Fibroblast of pulmonary artery (primary cell): ENCODE measurements around the gene SRL.
A peak's percentile ranks its signal among the peaks of the same experiment; 100 is the strongest.

Experiments
- DNase-seq: peaks from one replicate; pipeline ENCODE4 v3.0.0-alpha.2; 2010; ENCODE audit warnings: low read depth
- H3K4me3 ChIP-seq: replicated peaks from 2 replicates; pipeline ENCODE4 v1.5.1; 2011; ENCODE audit warnings: low read depth, mild to moderate bottlenecking, control low read depth, low read length, moderate library complexity
- CTCF ChIP-seq: IDR thresholded peaks from 2 replicates; pipeline ENCODE4 v1.5.1; 2011; ENCODE audit warnings: mild to moderate bottlenecking, control low read depth, low read length, inconsistent platforms; ENCODE audit errors: missing control alignments

The SRL gene

GRCh38 chr16:4192206-4192605 is 49.7 kb downstream of the SRL start:
- H3K4me3 ChIP-seq: no peak overlapping the region
- TF ChIP-seq CTCF: no peak
- DNase-seq: no peak

GRCh38 chr16:4190712-4191333 is 51.1 kb downstream of the SRL start:
- H3K4me3 ChIP-seq: no peak overlapping the region
- no peak for TF ChIP-seq CTCF
- no peak for DNase-seq

- no peak for TF ChIP-seq CTCF
- DNase-seq: no peak
- H3K4me3 ChIP-seq: no peak overlapping the region
These were observed 51.8 kb downstream of the SRL start for GRCh38 chr16:4190086-4190485.

- H3K4me3 ChIP-seq: peak overlapping the region; percentile 71
- TF ChIP-seq CTCF: no peak
- no peak for DNase-seq
These were observed 57.7 kb downstream of the SRL start for GRCh38 chr16:4184038-4184702.

- H3K4me3 ChIP-seq: peak overlapping the region; percentile 71
- peak; percentile 95 for DNase-seq
- no peak for TF ChIP-seq CTCF
These were observed 58.4 kb downstream of the SRL start for GRCh38 chr16:4183237-4184037.

- TF ChIP-seq CTCF: no peak
- H3K4me3 ChIP-seq: peak overlapping the region; percentile 71
- no peak for DNase-seq
These were observed 59.2 kb downstream of the SRL start for GRCh38 chr16:4182581-4183236.
